Fibroblast of lung (primary cell): Measurements from ENCODE around the gene HS1BP3. TPM values are rescaled to one million over a fixed set of nuclear protein-coding genes. Genes with fewer than 3 reads are reported as not detected.

Experiments
- DNase-seq, 2 donors: peaks; one replicate each; pipeline versions ENCODE4 v3.0.0 to v3.0.0-alpha.2; 2010; ENCODE audit warnings: low read depth in 2 of 2
- H2AFZ ChIP-seq: 2 replicates; pipeline ENCODE4 v1.5.1; 2012; ENCODE audit warnings: low read length, control low read depth, inconsistent platforms
- H3K27ac ChIP-seq: 2 replicates; pipeline ENCODE4 v1.5.1; 2011; ENCODE audit warnings: low read length, control low read depth; ENCODE audit not compliant: insufficient read depth
- H3K27me3 ChIP-seq: 2 replicates; pipeline ENCODE4 v1.5.1; 2011; ENCODE audit warnings: mild to moderate bottlenecking, low read length; ENCODE audit not compliant: control insufficient read depth, insufficient read depth
- H3K36me3 ChIP-seq: 2 replicates; pipeline ENCODE4 v1.5.1; 2011; ENCODE audit warnings: low read length; ENCODE audit not compliant: control insufficient read depth, insufficient read depth
- H3K4me1 ChIP-seq: 2 replicates; pipeline ENCODE4 v1.5.1; 2011; ENCODE audit warnings: low read length; ENCODE audit not compliant: control insufficient read depth, insufficient read depth; ENCODE audit errors: extremely low read depth
- H3K4me2 ChIP-seq: 2 replicates; pipeline ENCODE4 v1.5.1; 2011; ENCODE audit warnings: low read length, control low read depth; ENCODE audit not compliant: insufficient read depth; ENCODE audit errors: extremely low read depth
- H3K4me3 ChIP-seq, 4 experiments: fragments of 200-600 bp in 1 of 4; sonication (generic) in 1 of 4; replicated peaks in 1 of 4; 2 replicates each; pipeline ENCODE4 v1.5.1; 2011 to 2016; ENCODE audit warnings: low read length in 4 of 4, low read depth in 3 of 4, mild to moderate bottlenecking in 3 of 4, control low read depth in 2 of 4, inconsistent platforms in 1 of 4, mixed read lengths in 1 of 4; ENCODE audit not compliant: insufficient read depth in 1 of 4; ENCODE audit errors: control extremely low read depth in 1 of 4
- H3K79me2 ChIP-seq: 2 replicates; pipeline ENCODE4 v1.5.1; 2012; ENCODE audit warnings: mild to moderate bottlenecking, low read length, inconsistent platforms; ENCODE audit not compliant: control insufficient read depth, insufficient read depth
- H3K9ac ChIP-seq: 2 replicates; pipeline ENCODE4 v1.5.1; 2011; ENCODE audit warnings: mild to moderate bottlenecking, low read length, control low read depth; ENCODE audit not compliant: insufficient read depth
- H3K9me3 ChIP-seq: 2 replicates; pipeline ENCODE4 v1.5.1; 2012; ENCODE audit warnings: low read depth, low read length; ENCODE audit not compliant: control insufficient read depth, insufficient read depth
- H4K20me1 ChIP-seq: 2 replicates; pipeline ENCODE4 v1.5.1; 2011; ENCODE audit warnings: low read length; ENCODE audit not compliant: control insufficient read depth, insufficient read depth; ENCODE audit errors: extremely low read depth
- CTCF ChIP-seq, 2 donors: IDR thresholded peaks in 1 of 2; conservative IDR thresholded peaks in 1 of 2; 1 replicate in 1 of 2; 2 replicates in 1 of 2; pipeline ENCODE4 v1.5.1; 2011 to 2012; ENCODE audit warnings: low read length in 2 of 2, control low read depth in 1 of 2, inconsistent platforms in 1 of 2, low read depth in 1 of 2, mild to moderate bottlenecking in 1 of 2
- EZH2 ChIP-seq: IDR thresholded peaks from 2 replicates; pipeline ENCODE4 v1.5.1; 2012; ENCODE audit warnings: low read length, control low read depth, mild to moderate bottlenecking; ENCODE audit errors: missing control alignments
- polyA plus RNA-seq, 2 donors: library from polyadenylated mRNA; depleted of rRNA in 1 of 2; stranded (reverse) in 1 of 2; unstranded in 1 of 2; fragments of >200 nt; gene quantifications; 2 replicates each; pipeline ENCODE4 v1.2.1, GENCODE V29; 2011 to 2012; ENCODE audit warnings: missing spikeins in 1 of 2
- total RNA-seq: library from RNA; depleted of rRNA; stranded (reverse); fragments of >200 nt; gene quantifications from 2 replicates; pipeline ENCODE4 v1.2.1, GENCODE V29; 2014

HS1BP3 gene
- total and polyA plus RNA-seq, 2 donors (not counting 1 experiment from before 2014, with no cell fraction given), result 17.8 to 38.1 TPM

DNA sequence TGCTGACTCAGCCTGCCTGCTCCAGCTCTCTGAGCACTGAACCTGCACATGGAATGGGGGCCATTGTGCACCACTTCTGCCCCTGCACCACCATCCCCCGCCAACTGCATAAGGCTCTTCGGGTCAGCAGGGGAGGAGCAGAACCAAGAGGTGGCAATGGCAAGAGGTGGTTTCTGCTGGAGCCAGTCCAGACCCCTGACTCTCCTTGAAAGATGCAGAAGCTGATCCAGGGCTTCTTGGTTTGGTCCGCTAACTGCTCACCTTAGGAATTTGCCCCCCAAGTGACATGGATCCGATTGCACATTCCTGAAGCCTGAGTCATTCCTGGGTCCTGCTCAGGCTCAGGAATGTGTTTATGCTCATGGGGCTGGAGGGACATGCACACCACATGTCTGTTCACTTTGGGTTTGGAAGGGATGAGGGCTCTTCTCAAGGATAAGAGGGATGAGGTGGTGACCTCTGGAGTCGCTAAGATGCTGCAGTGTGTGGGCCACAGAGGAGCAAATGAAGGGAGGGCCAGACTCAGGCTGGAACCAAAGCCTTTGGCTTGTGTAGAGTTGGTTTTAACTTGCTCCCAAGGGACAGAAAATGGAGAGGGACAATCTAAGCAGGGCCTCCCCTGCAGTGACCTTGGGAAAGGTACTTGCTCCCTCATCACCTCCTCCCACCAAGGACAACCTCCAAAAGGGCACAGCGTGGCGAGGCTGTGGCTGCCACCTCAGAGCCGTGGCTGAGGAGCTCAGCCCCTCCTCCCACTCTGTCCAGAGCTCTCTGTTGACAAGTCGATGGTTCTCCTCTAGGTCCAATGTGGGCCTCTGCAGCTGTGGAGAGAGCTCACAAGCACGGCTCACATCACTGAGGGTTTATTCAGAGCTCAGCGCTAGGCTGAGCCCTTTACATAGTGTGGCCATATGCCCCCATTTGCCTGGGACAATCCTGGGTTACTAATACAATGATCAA is 66.2 kb downstream of the HS1BP3 start:
- DNase-seq, result peak; percentile 97 to 99
- Histone ChIP-seq H3K4me1 (peaks cover 36% of the 10 kb centered on the region), H3K4me3 (peak overlapping the region in 1 of 4 experiments; percentile 7), H2AFZ (no peak overlapping the region), H3K9me3 (no peaks in the 10 kb centered on the region), H3K27ac (peak overlapping the region; percentile 93), H3K4me2 (peak overlapping the region; percentile 18), H3K79me2 (no peaks in the 10 kb centered on the region), H3K27me3 (no peaks in the 10 kb centered on the region), H3K36me3 (no peaks in the 10 kb centered on the region), H3K9ac (peak overlapping the region; percentile 48), H4K20me1 (no peaks in the 10 kb centered on the region)
- no peak for TF ChIP-seq CTCF (conservative IDR thresholded peaks at IDR 0.05 in 1 of 2, IDR thresholded peaks at IDR 0.05 in 1 of 2; ENCODE audit: low read depth in 1 of 2, low read length in 2 of 2)
- no peak for TF ChIP-seq EZH2

DNA sequence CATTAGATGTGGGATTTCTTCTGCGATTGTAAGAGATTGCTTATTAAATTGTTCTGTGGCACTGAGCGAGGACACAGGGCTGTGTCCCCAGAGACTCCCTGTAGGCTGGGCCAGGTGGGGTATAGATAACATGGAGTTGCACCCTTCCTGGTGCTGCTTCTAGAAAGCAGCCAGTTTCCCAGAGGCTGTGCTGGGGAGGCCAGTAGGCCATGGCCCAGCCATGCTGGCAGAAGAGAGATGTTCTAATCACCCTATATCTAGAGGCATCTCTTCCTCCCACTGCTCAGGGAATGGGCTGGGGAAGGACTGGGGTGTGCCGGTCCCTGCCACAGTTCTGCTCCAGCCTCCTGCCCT is 66.9 kb downstream of the HS1BP3 start:
- no peak for DNase-seq
- H3K4me2 ChIP-seq, result peak overlapping the region; percentile 18
- H3K36me3 ChIP-seq, result no peaks in the 10 kb centered on the region
- no peaks in the 10 kb centered on the region for H3K9me3 ChIP-seq
- H3K9ac ChIP-seq, result peak overlapping the region; percentile 16
- H3K4me1 ChIP-seq, result peaks cover 36% of the 10 kb centered on the region
- no peaks in the 10 kb centered on the region for H3K79me2 ChIP-seq
- no peaks in the 10 kb centered on the region for H4K20me1 ChIP-seq
- no peak overlapping the region for H3K4me3 ChIP-seq
- H3K27me3 ChIP-seq, result no peaks in the 10 kb centered on the region
- TF ChIP-seq CTCF (conservative IDR thresholded peaks at IDR 0.05 in 1 of 2, IDR thresholded peaks at IDR 0.05 in 1 of 2; ENCODE audit: low read depth in 1 of 2, low read length in 2 of 2) (no peak), EZH2 (no peak)
- H2AFZ ChIP-seq, result no peak overlapping the region
- H3K27ac ChIP-seq, result peak overlapping the region; percentile 93

GRCh38 chr2:20583425-20583881 is 67.4 kb downstream of the HS1BP3 start:
- Histone ChIP-seq H4K20me1 (no peaks in the 10 kb centered on the region), H3K79me2 (no peaks in the 10 kb centered on the region), H3K4me1 (peaks cover 42% of the 10 kb centered on the region), H2AFZ (no peak overlapping the region), H3K27me3 (no peaks in the 10 kb centered on the region), H3K4me2 (no peak overlapping the region), H3K36me3 (no peaks in the 10 kb centered on the region), H3K27ac (peak overlapping the region; percentile 93), H3K4me3 (no peak overlapping the region), H3K9me3 (no peaks in the 10 kb centered on the region), H3K9ac (no peak overlapping the region)
- TF ChIP-seq EZH2 (no peak), CTCF (conservative IDR thresholded peaks at IDR 0.05 in 1 of 2, IDR thresholded peaks at IDR 0.05 in 1 of 2; ENCODE audit: low read depth in 1 of 2, low read length in 2 of 2) (no peak)
- no peak for DNase-seq
